T-helper 1 cell treated with Interleukin-12 subunit alpha and Interleukin-12 subunit beta and Interleukin-4 antibody, amounts not matched to agents 30 μg/mL and 1 μg/mL, for 36 hours (primary cell): ENCODE data around the gene RAD17.
"Not testable (repeated sequence)": the region's sequence is repeated elsewhere in the genome, so short reads cannot be mapped to it uniquely, and the experiment has no call there.

ENCODE experiments used
- H3K27ac Mint-ChIP-seq: one replicate; pipeline ENCODE4 v1.8.0; 2021; ENCODE audit warnings: mild to moderate bottlenecking, mixed read lengths
- H3K27me3 Mint-ChIP-seq: one replicate; pipeline ENCODE4 v1.8.0; 2021; ENCODE audit warnings: low read depth, mixed read lengths
- H3K36me3 Mint-ChIP-seq: one replicate; pipeline ENCODE4 v1.8.0; 2021; ENCODE audit warnings: low read depth, mixed read lengths
- H3K4me1 Mint-ChIP-seq: one replicate; pipeline ENCODE4 v1.8.0; 2021; ENCODE audit warnings: low read depth, mixed read lengths
- H3K4me3 Mint-ChIP-seq: one replicate; pipeline ENCODE4 v1.8.0; 2021; ENCODE audit warnings: mild to moderate bottlenecking, moderate library complexity, mixed read lengths
- H3K9me3 Mint-ChIP-seq: one replicate; pipeline ENCODE4 v1.8.0; 2021; ENCODE audit warnings: mixed read lengths

Gene RAD17

GRCh38 chr5:69364414-69364813 is 5.2 kb upstream of the RAD17 start:
- H3K36me3 Mint-ChIP-seq, result peaks cover 24% of the 10 kb centered on the region
- H3K27ac Mint-ChIP-seq, result no peak overlapping the region
- H3K4me3 Mint-ChIP-seq, result no peak overlapping the region
- H3K27me3 Mint-ChIP-seq, result no peaks in the 10 kb centered on the region
- peaks cover 20% of the 10 kb centered on the region for H3K4me1 Mint-ChIP-seq
- no peaks in the 10 kb centered on the region for H3K9me3 Mint-ChIP-seq

DNA sequence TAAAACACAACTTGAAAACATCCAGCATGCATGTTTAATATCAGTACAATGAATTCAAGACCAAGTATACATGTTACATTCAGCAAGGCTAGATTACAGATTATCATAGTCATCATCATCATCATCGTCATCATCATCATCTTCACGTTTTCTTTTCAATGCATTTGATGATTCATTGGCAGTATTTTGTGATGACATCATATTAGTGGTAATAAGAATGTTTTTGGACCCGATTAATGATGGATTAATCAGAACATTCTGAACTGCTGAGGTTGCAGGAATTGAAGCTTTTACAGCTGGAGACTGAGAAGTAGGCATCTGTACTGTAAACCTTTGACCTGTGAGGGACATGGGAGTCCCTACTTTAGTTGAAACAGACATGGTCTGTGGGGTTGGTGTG is 4.8 kb upstream of the RAD17 start:
- Mint-ChIP-seq H3K27me3 (no peaks in the 10 kb centered on the region), H3K27ac (no peak overlapping the region), H3K9me3 (no peaks in the 10 kb centered on the region), H3K4me1 (peaks cover 20% of the 10 kb centered on the region), H3K36me3 (peaks cover 24% of the 10 kb centered on the region), H3K4me3 (no peak overlapping the region)

DNA sequence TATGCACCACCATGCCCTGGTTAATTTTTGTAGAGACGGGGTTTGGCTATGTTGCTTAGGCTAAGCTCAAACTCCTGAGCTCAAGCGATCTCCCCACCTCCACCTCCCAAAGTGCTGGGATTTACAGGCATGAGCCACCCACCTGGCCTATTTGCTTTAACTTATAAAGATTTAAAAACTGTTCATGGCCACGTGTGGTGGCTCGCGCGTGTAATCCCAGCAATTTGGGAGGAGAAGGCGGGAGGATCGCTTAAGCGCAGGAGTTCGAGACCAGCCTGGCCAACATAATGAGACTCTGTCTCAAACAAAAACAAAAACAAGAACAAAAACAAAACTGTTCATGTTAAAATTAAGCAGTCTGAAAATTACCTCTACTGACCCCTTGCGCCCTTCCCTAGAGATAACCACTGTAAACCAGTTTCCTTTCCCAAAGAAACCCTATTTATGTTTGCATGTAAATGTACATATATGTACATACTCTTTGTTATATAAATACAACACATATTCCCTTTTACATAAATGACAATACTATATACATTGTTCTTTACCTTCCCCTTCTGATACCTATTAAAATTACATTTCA is 1.8 kb upstream of the RAD17 start:
- peaks cover 30% of the 10 kb centered on the region for H3K4me1 Mint-ChIP-seq
- H3K36me3 Mint-ChIP-seq, result peaks cover 23% of the 10 kb centered on the region
- H3K27ac Mint-ChIP-seq, result peak overlapping the region; percentile 96
- H3K9me3 Mint-ChIP-seq, result no peaks in the 10 kb centered on the region
- H3K4me3 Mint-ChIP-seq, result peak overlapping the region; percentile 96
- H3K27me3 Mint-ChIP-seq, result no peaks in the 10 kb centered on the region

DNA sequence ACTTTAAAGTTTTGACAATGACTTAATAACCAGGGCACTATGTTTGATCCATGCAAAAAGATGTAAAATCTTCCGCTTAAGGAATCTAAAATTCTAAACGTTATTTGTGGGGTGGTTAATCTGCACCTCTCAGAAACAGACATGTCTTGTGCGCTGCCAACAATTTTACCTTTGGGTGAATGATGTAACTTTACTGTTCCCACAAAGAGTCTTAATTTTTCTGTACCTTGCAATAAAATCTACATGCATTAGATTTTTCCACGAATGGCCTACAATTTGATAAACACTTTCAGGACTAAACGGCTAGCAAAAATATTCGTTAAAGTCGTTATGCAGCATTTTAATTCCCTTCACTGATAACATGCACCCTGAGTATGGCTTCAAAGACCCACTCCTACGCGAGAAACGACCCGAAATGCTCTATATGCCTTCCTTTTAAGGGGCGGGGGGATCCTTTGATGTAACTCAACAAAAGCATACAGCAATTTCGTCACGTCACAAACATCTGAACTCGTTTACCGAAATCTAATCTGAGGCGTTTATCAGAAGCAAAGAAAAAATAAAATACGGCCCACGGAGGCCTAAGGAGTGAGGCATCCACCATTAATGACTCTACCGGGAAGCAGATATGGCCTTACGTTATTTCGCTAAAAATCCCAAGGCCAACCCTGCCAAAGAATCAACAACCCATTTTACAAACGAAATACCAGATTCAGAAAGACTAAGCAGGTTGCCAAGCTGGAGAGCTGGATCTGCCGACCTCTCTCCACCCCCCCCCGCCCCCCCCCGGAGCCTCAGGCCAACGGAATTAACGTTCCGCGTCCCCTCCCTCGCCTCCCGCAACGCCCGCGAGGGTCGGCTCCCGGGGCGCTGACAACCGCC is 919 bp upstream of the RAD17 start:
- no peaks in the 10 kb centered on the region for H3K9me3 Mint-ChIP-seq
- H3K36me3 Mint-ChIP-seq, result peaks cover 24% of the 10 kb centered on the region
- H3K4me3 Mint-ChIP-seq, result peak overlapping the region; percentile 96
- H3K27ac Mint-ChIP-seq, result peak overlapping the region; percentile 96
- H3K27me3 Mint-ChIP-seq, result no peaks in the 10 kb centered on the region
- peaks cover 30% of the 10 kb centered on the region for H3K4me1 Mint-ChIP-seq

- peaks cover 15% of the 10 kb centered on the region for H3K36me3 Mint-ChIP-seq
- peak overlapping the region; percentile 92 for H3K4me3 Mint-ChIP-seq
- peaks cover 28% of the 10 kb centered on the region for H3K4me1 Mint-ChIP-seq
- H3K27me3 Mint-ChIP-seq, H3K9me3 Mint-ChIP-seq: not testable (repeated sequence)
- peak overlapping the region; percentile 95 for H3K27ac Mint-ChIP-seq
Measured at GRCh38 chr5:69370335-69370734, 717 bp downstream of the RAD17 start.

- H3K36me3 Mint-ChIP-seq, result peaks cover 10% of the 10 kb centered on the region
- H3K4me3 Mint-ChIP-seq, result no peak overlapping the region
- no peaks in the 10 kb centered on the region for H3K27me3 Mint-ChIP-seq
- H3K9me3 Mint-ChIP-seq, result no peaks in the 10 kb centered on the region
- H3K4me1 Mint-ChIP-seq, result peaks cover 22% of the 10 kb centered on the region
- no peak overlapping the region for H3K27ac Mint-ChIP-seq
Measured at GRCh38 chr5:69372394-69372793, 2.8 kb downstream of the RAD17 start.

DNA sequence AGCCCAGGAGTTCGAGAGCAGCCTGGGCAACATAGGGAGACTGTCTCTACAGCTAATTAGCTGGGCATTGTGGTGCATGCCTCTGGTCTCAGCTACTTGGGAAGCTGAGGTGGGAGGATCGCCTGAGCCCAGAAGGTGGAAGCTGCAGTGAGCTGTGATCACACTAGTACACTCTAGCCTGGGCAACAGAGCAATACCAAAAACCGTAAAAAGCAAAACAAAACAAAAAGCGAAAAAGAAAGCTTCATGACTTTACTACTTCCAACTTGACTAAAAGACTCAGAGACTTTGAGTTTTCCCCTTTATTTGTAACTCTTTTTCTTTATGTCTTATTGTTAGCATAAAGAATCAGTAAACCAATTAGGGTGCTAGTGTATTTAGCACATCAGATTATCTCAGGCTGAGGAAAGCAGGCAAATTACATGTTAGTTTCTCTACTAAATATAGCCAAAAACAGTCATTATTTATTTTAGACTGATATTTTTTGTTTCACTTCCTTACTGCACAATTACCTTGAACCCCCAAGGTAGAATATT is 5.4 kb downstream of the RAD17 start:
- no peak overlapping the region for H3K27ac Mint-ChIP-seq
- no peak overlapping the region for H3K4me3 Mint-ChIP-seq
- H3K36me3 Mint-ChIP-seq, result peaks cover 7% of the 10 kb centered on the region
- no peaks in the 10 kb centered on the region for H3K9me3 Mint-ChIP-seq
- H3K4me1 Mint-ChIP-seq, result peaks cover 11% of the 10 kb centered on the region
- H3K27me3 Mint-ChIP-seq, result no peaks in the 10 kb centered on the region

DNA sequence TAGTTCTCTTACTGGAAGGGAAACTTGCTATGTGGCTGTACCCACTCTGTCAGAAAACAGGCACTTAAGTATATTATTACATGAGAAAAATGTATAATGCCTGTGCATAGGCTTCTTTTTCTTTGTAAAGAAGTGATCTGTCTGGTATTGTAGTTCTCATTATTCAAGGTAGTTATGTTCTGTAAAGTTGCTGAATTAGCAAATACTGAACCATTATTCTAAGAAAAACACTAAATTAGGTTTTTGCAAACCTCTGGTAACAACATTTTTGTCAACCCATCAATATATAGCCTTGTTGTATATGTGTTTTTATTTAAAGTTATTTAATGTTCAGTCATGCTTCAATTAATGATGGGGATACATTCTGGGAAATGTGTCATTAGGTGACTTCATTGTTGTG is 8.8 kb downstream of the RAD17 start:
- no peaks in the 10 kb centered on the region for H3K4me1 Mint-ChIP-seq
- no peak overlapping the region for H3K27ac Mint-ChIP-seq
- H3K9me3 Mint-ChIP-seq, result no peaks in the 10 kb centered on the region
- H3K27me3 Mint-ChIP-seq, result no peaks in the 10 kb centered on the region
- H3K4me3 Mint-ChIP-seq, result no peak overlapping the region
- H3K36me3 Mint-ChIP-seq, result peaks cover 7% of the 10 kb centered on the region

DNA sequence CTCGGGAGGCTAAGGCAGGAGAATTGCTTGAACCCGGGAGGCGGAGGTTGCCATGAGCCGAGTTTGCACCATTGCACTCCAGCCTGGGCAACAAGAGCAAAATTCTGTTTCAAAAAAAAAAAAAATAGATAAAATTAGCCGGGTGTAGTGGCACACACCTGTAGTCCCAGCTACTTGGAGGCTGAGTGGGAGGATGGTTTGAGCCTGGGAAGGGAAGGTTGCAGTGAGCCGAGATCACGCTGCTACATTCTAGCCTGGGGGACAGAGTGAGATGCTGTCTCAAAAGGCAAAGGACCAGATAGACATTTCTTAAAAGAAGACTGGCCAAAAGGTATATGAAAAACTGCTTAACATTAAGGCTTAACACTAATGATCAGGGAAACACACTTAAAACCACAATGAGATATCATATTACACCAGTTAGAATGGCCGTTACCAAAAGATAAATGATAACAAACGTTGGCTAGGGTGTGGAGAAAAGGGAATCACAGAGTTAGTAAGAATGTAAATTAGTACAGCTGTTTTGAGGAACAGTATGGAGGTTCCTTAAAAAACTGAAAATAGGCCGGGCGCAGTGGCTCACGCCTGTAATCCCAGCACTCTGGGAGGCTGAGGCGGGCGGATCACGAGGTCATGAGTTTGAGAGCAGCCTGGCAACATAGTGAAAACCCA is 35.2 kb downstream of the RAD17 start:
- no peak overlapping the region for H3K4me3 Mint-ChIP-seq
- peaks cover 4% of the 10 kb centered on the region for H3K9me3 Mint-ChIP-seq
- no peaks in the 10 kb centered on the region for H3K4me1 Mint-ChIP-seq
- H3K27ac Mint-ChIP-seq, result no peak overlapping the region
- peaks cover 27% of the 10 kb centered on the region for H3K36me3 Mint-ChIP-seq
- H3K27me3 Mint-ChIP-seq, result no peaks in the 10 kb centered on the region

- Mint-ChIP-seq H3K27ac (peak within 1 kb of the TSS; percentile 11), H3K9me3 (no peaks in the 10 kb centered on the region), H3K27me3 (peaks cover 9% of the 10 kb centered on the region), H3K4me1 (peaks cover 5% of the 10 kb centered on the region), H3K36me3 (peaks cover 19% of the 10 kb centered on the region), H3K4me3 (peak within 1 kb of the TSS; percentile 61)
Measured at GRCh38 chr5:69414885-69415583, 45.4 kb downstream of the RAD17 start, which contains the start of gene MARVELD2. Gene MARVELD2 (plus strand): TSS chr5:69415116. CDS start chr5:69419386, 4,270 bp downstream.

DNA sequence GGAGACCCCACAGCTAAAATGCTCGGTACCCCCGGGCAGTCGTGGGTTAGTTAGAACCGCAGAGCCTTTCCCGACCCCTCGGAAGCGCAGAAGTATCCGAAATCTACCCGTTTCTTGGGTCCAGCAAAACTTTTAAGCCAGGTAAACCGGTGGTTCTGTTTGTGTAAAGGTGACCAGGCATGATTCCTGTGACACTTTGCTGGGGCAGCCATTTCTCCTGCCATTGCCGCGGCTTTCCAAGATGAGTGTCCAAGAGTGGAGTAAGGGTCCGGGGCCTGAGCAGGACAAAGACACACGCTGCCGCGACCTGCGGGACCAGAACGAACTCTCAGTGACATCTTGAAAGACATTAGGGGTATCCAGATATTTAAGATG is 46.0 kb downstream of the RAD17 start:
- H3K4me1 Mint-ChIP-seq, result peaks cover 5% of the 10 kb centered on the region
- peak overlapping the region; percentile 12 for H3K4me3 Mint-ChIP-seq
- H3K36me3 Mint-ChIP-seq, result peaks cover 18% of the 10 kb centered on the region
- H3K27me3 Mint-ChIP-seq, result peaks cover 9% of the 10 kb centered on the region
- H3K27ac Mint-ChIP-seq, result no peak overlapping the region
- H3K9me3 Mint-ChIP-seq, result no peaks in the 10 kb centered on the region

GRCh38 chr5:69416180-69416579 is 46.6 kb downstream of the RAD17 start:
- H3K4me3 Mint-ChIP-seq, result peak overlapping the region; percentile 19
- H3K27me3 Mint-ChIP-seq, result peaks cover 9% of the 10 kb centered on the region
- no peak overlapping the region for H3K27ac Mint-ChIP-seq
- H3K36me3 Mint-ChIP-seq, result peaks cover 16% of the 10 kb centered on the region
- H3K9me3 Mint-ChIP-seq, result no peaks in the 10 kb centered on the region
- H3K4me1 Mint-ChIP-seq, result peaks cover 5% of the 10 kb centered on the region

GRCh38 chr5:69416699-69417098 is 47.1 kb downstream of the RAD17 start:
- H3K4me1 Mint-ChIP-seq, result peaks cover 5% of the 10 kb centered on the region
- peaks cover 9% of the 10 kb centered on the region for H3K27me3 Mint-ChIP-seq
- H3K36me3 Mint-ChIP-seq, result peaks cover 12% of the 10 kb centered on the region
- no peaks in the 10 kb centered on the region for H3K9me3 Mint-ChIP-seq
- H3K4me3 Mint-ChIP-seq, result no peak overlapping the region
- H3K27ac Mint-ChIP-seq, result no peak overlapping the region

DNA sequence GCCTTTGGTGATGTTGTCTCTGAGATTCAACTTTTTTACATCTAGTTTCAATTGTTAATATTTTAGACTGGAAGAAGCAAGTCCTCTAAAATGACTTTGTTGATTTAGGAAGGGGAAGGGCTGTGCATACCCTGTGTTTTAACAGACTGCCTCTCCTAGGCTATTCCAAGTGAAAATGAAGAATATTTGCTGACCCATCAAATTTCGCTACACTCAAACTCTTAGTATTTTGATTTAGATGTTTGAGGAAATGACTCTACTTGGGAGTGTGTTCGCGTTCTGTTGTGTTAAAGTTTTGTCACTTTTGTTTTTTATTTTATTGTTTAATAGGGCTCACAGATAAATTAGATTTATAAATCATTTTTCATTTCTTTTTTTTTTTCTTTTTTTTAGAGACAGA is 48.9 kb downstream of the RAD17 start:
- H3K36me3 Mint-ChIP-seq, result peaks cover 12% of the 10 kb centered on the region

More for the DNA sequence above, 48.9 kb downstream of the RAD17 start:
- peaks cover 5% of the 10 kb centered on the region for H3K4me1 Mint-ChIP-seq
- H3K4me3 Mint-ChIP-seq, result no peak overlapping the region
- no peaks in the 10 kb centered on the region for H3K9me3 Mint-ChIP-seq
- peaks cover 9% of the 10 kb centered on the region for H3K27me3 Mint-ChIP-seq
- H3K27ac Mint-ChIP-seq, result no peak overlapping the region
